Hepatocyte (in vitro differentiated cells): ENCODE measurements around the gene TMEM74B. TPM values are rescaled to one million over a fixed set of nuclear protein-coding genes. Genes with fewer than 3 reads are reported as not detected.

Source experiments
- DNase-seq: peaks from one replicate; pipeline ENCODE4 v3.0.0-alpha.2; 2016; ENCODE audit warnings: low spot score
- H2AFZ ChIP-seq: fragments of 200-600 bp; sonication (generic); 2 replicates; pipeline ENCODE4 v1.6.0; 2016; ENCODE audit warnings: antibody characterized with exemption, mild to moderate bottlenecking
- H3K27ac ChIP-seq: fragments of 200-600 bp; sonication (generic); 2 replicates; pipeline ENCODE4 v1.5.1; 2016; ENCODE audit warnings: mild to moderate bottlenecking
- H3K27me3 ChIP-seq: fragments of 200-600 bp; sonication (generic); 2 replicates; pipeline ENCODE4 v1.6.1; 2016
- H3K36me3 ChIP-seq: fragments of 200-600 bp; sonication (generic); replicated peaks from 2 replicates; pipeline ENCODE4 v1.5.1; 2016; ENCODE audit warnings: low read depth; ENCODE audit not compliant: insufficient read depth
- H3K4me1 ChIP-seq: fragments of 200-600 bp; sonication (generic); 2 replicates; pipeline ENCODE4 v1.5.1; 2016; ENCODE audit warnings: mild to moderate bottlenecking, moderate library complexity; ENCODE audit not compliant: insufficient read depth
- H3K4me2 ChIP-seq: fragments of 200-600 bp; sonication (generic); 2 replicates; pipeline ENCODE4 v1.6.0; 2016
- H3K4me3 ChIP-seq: fragments of 200-600 bp; sonication (generic); 2 replicates; pipeline ENCODE4 v1.5.1; 2016; ENCODE audit warnings: mild to moderate bottlenecking
- H3K79me2 ChIP-seq: fragments of 200-600 bp; sonication (generic); 2 replicates; pipeline ENCODE4 v1.6.0; 2017; ENCODE audit warnings: mild to moderate bottlenecking
- H3K9me2 ChIP-seq: fragments of 200-600 bp; sonication (generic); replicated peaks from 2 replicates; pipeline ENCODE4 v1.6.0; 2017; ENCODE audit warnings: mild to moderate bottlenecking; ENCODE audit not compliant: insufficient read depth
- H3K9me3 ChIP-seq: fragments of 200-600 bp; sonication (generic); 2 replicates; pipeline ENCODE4 v1.5.1; 2016; ENCODE audit warnings: low read depth, mild to moderate bottlenecking
- H4K20me1 ChIP-seq: fragments of 200-600 bp; sonication (generic); 2 replicates; pipeline ENCODE4 v1.6.0; 2016; ENCODE audit warnings: mild to moderate bottlenecking; ENCODE audit not compliant: insufficient read depth, poor library complexity, severe bottlenecking
- EZH2 ChIP-seq: fragments of 200-600 bp; sonication (generic); IDR thresholded peaks from 2 replicates; pipeline ENCODE4 v1.6.1; 2016; ENCODE audit warnings: antibody characterized with exemption, mild to moderate bottlenecking, borderline replicate concordance
- EZH2phosphoT487 ChIP-seq: fragments of 200-600 bp; sonication (generic); IDR thresholded peaks from one replicate; pipeline ENCODE4 v1.6.1; 2018; ENCODE audit warnings: antibody characterized with exemption, mild to moderate bottlenecking, low read depth, moderate library complexity; ENCODE audit not compliant: unreplicated experiment, severe bottlenecking
- WGBS: methylation state at CpG from one replicate; pipeline ENCODE4 v1.1.6; 2016; ENCODE audit warnings: low lambda C conversion rate; ENCODE audit errors: missing lambda C conversion rate; 5-methylcytosine and 5-hydroxymethylcytosine counted together
- polyA plus RNA-seq: library from polyadenylated mRNA; unstranded; fragments of >200 nt; fragmentation: Nextera tagmentation; extraction: Ambion mirVana; gene quantifications from 2 replicates; pipeline ENCODE4 v1.2.1, GENCODE V29; 2016
- total RNA-seq: library from RNA; depleted of rRNA; stranded (reverse); fragments of >200 nt; gene quantifications from 2 replicates; pipeline ENCODE4 v1.2.3, GENCODE V29; 2014
- TF ChIP-seq, protein P1 (sequence below): fragments of 200-600 bp; sonication (generic); IDR thresholded peaks from 2 replicates; pipeline ENCODE4 v1.5.1; 2016; ENCODE audit warnings: antibody characterized with exemption, mild to moderate bottlenecking; ENCODE audit not compliant: poor library complexity

The TMEM74B gene
- total and polyA plus RNA-seq, 2 experiments from 2014 or later: 5.2 to 5.5 TPM

DNA sequence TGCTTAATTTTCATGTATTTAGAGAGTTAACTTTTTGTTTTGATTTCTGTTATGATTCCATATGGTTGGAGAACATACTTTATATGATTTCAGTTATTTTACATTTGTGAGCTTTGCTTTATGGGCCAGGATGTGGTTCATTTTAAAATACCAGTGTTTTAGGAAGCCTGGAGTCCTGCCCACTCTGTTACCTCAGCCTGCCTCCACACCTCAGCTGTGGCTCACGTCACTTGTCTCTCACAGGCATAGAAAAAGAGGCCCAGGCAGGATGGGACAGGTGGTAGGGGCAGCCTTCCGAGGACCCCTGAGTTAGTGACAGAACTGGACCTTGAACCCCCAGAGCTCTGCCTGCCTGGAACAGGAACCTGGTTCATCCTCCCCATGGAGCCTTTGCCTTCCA, 50.4 kb downstream of the TMEM74B start:
- Histone ChIP-seq H3K79me2 (peaks cover 24% of the 10 kb centered on the region), H3K9me3 (peaks cover 5% of the 10 kb centered on the region), H3K4me1 (no peaks in the 10 kb centered on the region), H3K27me3 (no peaks in the 10 kb centered on the region), H3K27ac (no peak overlapping the region), H3K4me2 (no peak overlapping the region), H3K36me3 (no peaks in the 10 kb centered on the region), H3K9me2 (no peaks in the 10 kb centered on the region), H4K20me1 (peaks cover 4% of the 10 kb centered on the region), H3K4me3 (no peak overlapping the region), H2AFZ (no peak overlapping the region)
- 67% methylated on average over 2 of the region's 2 CpGs for WGBS
- DNase-seq: no peak
- TF ChIP-seq EZH2 (no peak), EZH2phosphoT487 (no peak)
- TF ChIP-seq, protein P1, sequence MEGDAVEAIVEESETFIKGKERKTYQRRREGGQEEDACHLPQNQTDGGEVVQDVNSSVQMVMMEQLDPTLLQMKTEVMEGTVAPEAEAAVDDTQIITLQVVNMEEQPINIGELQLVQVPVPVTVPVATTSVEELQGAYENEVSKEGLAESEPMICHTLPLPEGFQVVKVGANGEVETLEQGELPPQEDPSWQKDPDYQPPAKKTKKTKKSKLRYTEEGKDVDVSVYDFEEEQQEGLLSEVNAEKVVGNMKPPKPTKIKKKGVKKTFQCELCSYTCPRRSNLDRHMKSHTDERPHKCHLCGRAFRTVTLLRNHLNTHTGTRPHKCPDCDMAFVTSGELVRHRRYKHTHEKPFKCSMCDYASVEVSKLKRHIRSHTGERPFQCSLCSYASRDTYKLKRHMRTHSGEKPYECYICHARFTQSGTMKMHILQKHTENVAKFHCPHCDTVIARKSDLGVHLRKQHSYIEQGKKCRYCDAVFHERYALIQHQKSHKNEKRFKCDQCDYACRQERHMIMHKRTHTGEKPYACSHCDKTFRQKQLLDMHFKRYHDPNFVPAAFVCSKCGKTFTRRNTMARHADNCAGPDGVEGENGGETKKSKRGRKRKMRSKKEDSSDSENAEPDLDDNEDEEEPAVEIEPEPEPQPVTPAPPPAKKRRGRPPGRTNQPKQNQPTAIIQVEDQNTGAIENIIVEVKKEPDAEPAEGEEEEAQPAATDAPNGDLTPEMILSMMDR: no peak

DNA sequence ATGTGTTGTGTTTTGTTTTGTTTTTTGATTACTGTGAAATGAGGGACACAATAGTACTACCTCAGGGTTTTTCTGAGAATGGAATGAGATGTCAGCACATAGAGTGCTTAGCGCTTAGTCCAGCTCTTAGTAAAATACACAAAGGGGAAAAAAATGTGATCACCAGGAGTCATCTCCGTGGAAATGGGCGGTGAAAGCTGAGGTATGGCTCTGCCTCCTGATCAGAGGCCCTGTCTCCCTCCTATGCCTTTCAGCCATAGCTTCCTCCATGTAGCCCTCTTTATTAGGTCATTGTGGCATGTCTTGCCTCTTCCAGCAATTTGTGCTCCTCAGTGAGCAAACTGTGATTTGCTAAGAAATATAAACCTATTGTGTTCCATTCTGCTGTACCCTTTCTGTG, 53.4 kb downstream of the TMEM74B start:
- TF ChIP-seq, protein P1: no peak
- no peak for TF ChIP-seq EZH2phosphoT487
- no peaks in the 10 kb centered on the region for H3K36me3 ChIP-seq
- H3K4me3 ChIP-seq: no peak overlapping the region
- no peak overlapping the region for H2AFZ ChIP-seq
- 79% methylated on average over 3 of the region's 3 CpGs for WGBS
- H4K20me1 ChIP-seq: peaks cover 4% of the 10 kb centered on the region
- no peak overlapping the region for H3K4me2 ChIP-seq
- H3K4me1 ChIP-seq: no peaks in the 10 kb centered on the region
- no peak overlapping the region for H3K27ac ChIP-seq
- DNase-seq: no peak
- peaks cover 5% of the 10 kb centered on the region for H3K9me3 ChIP-seq
- no peaks in the 10 kb centered on the region for H3K27me3 ChIP-seq
- no peaks in the 10 kb centered on the region for H3K9me2 ChIP-seq
- peaks cover 25% of the 10 kb centered on the region for H3K79me2 ChIP-seq

DNA sequence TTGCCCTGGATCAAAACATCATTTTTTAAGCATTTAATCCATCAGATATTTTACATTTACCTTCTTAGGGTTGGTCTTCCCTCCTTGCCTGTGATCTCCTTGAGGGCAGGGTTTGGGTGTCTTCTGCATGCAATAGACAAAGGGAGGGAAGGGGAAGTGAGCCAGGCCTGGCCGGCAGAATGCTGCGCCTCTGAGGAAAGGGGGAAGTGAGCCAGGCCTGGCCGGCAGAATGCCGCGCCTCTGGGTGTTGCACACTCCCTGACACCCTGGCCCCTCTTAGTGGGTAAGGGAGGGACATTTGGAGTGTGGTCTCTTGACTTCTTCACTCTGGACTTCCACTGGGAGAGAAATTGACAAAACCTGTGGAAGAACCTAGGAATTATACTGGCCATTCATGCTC, 53.9 kb downstream of the TMEM74B start:
- no peaks in the 10 kb centered on the region for H3K36me3 ChIP-seq
- peaks cover 25% of the 10 kb centered on the region for H3K79me2 ChIP-seq

More for the DNA sequence above, 53.9 kb downstream of the TMEM74B start:
- Histone ChIP-seq H3K27me3 (no peaks in the 10 kb centered on the region), H2AFZ (no peak overlapping the region), H3K4me1 (no peaks in the 10 kb centered on the region), H3K4me2 (no peak overlapping the region), H3K27ac (no peak overlapping the region), H3K9me3 (peaks cover 5% of the 10 kb centered on the region), H3K4me3 (no peak overlapping the region), H3K9me2 (no peaks in the 10 kb centered on the region), H4K20me1 (peaks cover 4% of the 10 kb centered on the region)
- DNase-seq: no peak
- TF ChIP-seq, protein P1: no peak
- TF ChIP-seq EZH2 (no peak), EZH2phosphoT487 (no peak)
- WGBS: 95% methylated on average over 5 of the region's 5 CpGs

Other genes with a start within 250 kb of the TMEM74B start
- gene RSPO4, start 182.7 kb downstream of the TMEM74B start, total RNA-seq: 0.08 and 0.57 TPM in 2 replicates
- gene RSPO4, start 182.7 kb downstream of the TMEM74B start, polyA plus RNA-seq: 0.41 and 2.4 TPM in 2 replicates
- gene PSMF1, start 66.4 kb downstream of the TMEM74B start, total RNA-seq: 65.2 and 97.3 TPM in 2 replicates
- gene PSMF1, start 66.4 kb downstream of the TMEM74B start, polyA plus RNA-seq: 125 and 126 TPM in 2 replicates
- 1.4 and 1.6 TPM in 2 replicates for gene C20orf202, start 18.5 kb upstream of the TMEM74B start, total RNA-seq
- 0.35 and 0.84 TPM in 2 replicates for gene C20orf202, start 18.5 kb upstream of the TMEM74B start, polyA plus RNA-seq
- not detected in 2 replicates for gene RAD21L1, start 41.1 kb upstream of the TMEM74B start, total RNA-seq
- not detected in 2 replicates for gene RAD21L1, start 41.1 kb upstream of the TMEM74B start, polyA plus RNA-seq
- 3.7 and 3.9 TPM in 2 replicates for gene SNPH, start 81.3 kb upstream of the TMEM74B start, total RNA-seq
- 2.3 TPM in 2 replicates for gene SNPH, start 81.3 kb upstream of the TMEM74B start, polyA plus RNA-seq
- 57.2 and 64.1 TPM in 2 replicates for gene SDCBP2, start 144.2 kb upstream of the TMEM74B start, total RNA-seq
- gene SDCBP2, start 144.2 kb upstream of the TMEM74B start, polyA plus RNA-seq: 74.4 and 83.3 TPM in 2 replicates
- gene FKBP1A, start 208.1 kb upstream of the TMEM74B start, total RNA-seq: 99.5 and 121 TPM in 2 replicates
- gene FKBP1A, start 208.1 kb upstream of the TMEM74B start, polyA plus RNA-seq: 149 and 161 TPM in 2 replicates